ENCODE data around the gene RPL41.

GRCh38 chr12:56163533-56164344 is 47.3 kb downstream of the RPL41 start:
- TF ChIP-seq RAD21 (IDR thresholded peaks at IDR 0.05; ENCODE audit: low read length) = no peak
- no peak for TF ChIP-seq TAF1 (IDR thresholded peaks at IDR 0.05; ENCODE audit: borderline replicate concordance, low read depth, low read length)
- TF ChIP-seq RFX5 (IDR thresholded peaks at IDR 0.05; ENCODE audit: low read length) = no peak
- TF ChIP-seq CTCF (IDR thresholded peaks at IDR 0.05) = no peak
- no peak for TF ChIP-seq MAX (IDR thresholded peaks at IDR 0.05; ENCODE audit: low read depth)
- no peak for TF ChIP-seq EZH2phosphoT487 (IDR thresholded peaks at IDR 0.05; ENCODE audit: borderline replicate concordance, low read depth)
- TF ChIP-seq EP300 (IDR thresholded peaks at IDR 0.05; ENCODE audit: borderline replicate concordance in 1 of 2, low read depth in 1 of 2, low read length in 1 of 2) = no peak
- TF ChIP-seq USF1 (IDR thresholded peaks at IDR 0.05; ENCODE audit: borderline replicate concordance, low read depth) = no peak
- no peak for TF ChIP-seq FOXJ3 (CRISPR knock-in tag; IDR thresholded peaks at IDR 0.05)
- no peak for TF ChIP-seq RXRA (IDR thresholded peaks at IDR 0.05; ENCODE audit: borderline replicate concordance, low read depth)
- TF ChIP-seq GATA2 (CRISPR knock-in tag; IDR thresholded peaks at IDR 0.05) = no peak
- TF ChIP-seq SIN3A (IDR thresholded peaks at IDR 0.05; ENCODE audit: borderline replicate concordance, low read depth, low read length) = peak; percentile 15; the same call in 1 of the 2 replicates
